HG03175 (cell line): ENCODE measurements around the gene TRDN.
"Not testable (repeated sequence)": the region's sequence is repeated elsewhere in the genome, so short reads cannot be mapped to it uniquely, and the experiment has no call there.

Experiments used
- ATAC-seq: cut with Tn5 transposase; IDR thresholded peaks from one replicate; pipeline ENCODE4 v1.9.1; 2021; ENCODE audit warnings: mild to moderate bottlenecking, moderate library complexity; ENCODE audit not compliant: unreplicated experiment

TRDN gene

GRCh38 chr6:123316733-123317323 lies 319.9 kb downstream of the TRDN start:
- no peak for ATAC-seq

- ATAC-seq = not testable (repeated sequence)
Measured at GRCh38 chr6:123314459-123314858, 322.3 kb downstream of the TRDN start.

- no peak for ATAC-seq
Measured at GRCh38 chr6:123309130-123309529, 327.6 kb downstream of the TRDN start.

GRCh38 chr6:123306334-123306733 lies 330.4 kb downstream of the TRDN start:
- no peak for ATAC-seq

- no peak for ATAC-seq
Measured at GRCh38 chr6:123295672-123296071, 341.1 kb downstream of the TRDN start.

- no peak for ATAC-seq
Measured at GRCh38 chr6:123295181-123295580, 341.6 kb downstream of the TRDN start.

GRCh38 chr6:123288649-123289048 lies 348.1 kb downstream of the TRDN start:
- ATAC-seq = no peak

GRCh38 chr6:123276546-123276980 lies 360.2 kb downstream of the TRDN start:
- no peak for ATAC-seq

- no peak for ATAC-seq
Measured at GRCh38 chr6:123263981-123264380, 372.8 kb downstream of the TRDN start.

- ATAC-seq = no peak
Measured at GRCh38 chr6:123240626-123241025, 396.1 kb downstream of the TRDN start.

- ATAC-seq = no peak
Measured at GRCh38 chr6:123233336-123233735, 403.4 kb downstream of the TRDN start.

- ATAC-seq = not testable (repeated sequence)
Measured at GRCh38 chr6:123227789-123228188, 409.0 kb downstream of the TRDN start.

- ATAC-seq = no peak
Measured at GRCh38 chr6:123226398-123226797, 410.4 kb downstream of the TRDN start.

- ATAC-seq = no peak
Measured at GRCh38 chr6:123224077-123224476, 412.7 kb downstream of the TRDN start.

- ATAC-seq = no peak
Measured at GRCh38 chr6:123223461-123223860, 413.3 kb downstream of the TRDN start.

GRCh38 chr6:123215211-123215610 lies 421.5 kb downstream of the TRDN start:
- ATAC-seq = no peak

- ATAC-seq = no peak
Measured at GRCh38 chr6:123214433-123214832, 422.3 kb downstream of the TRDN start.

- ATAC-seq = no peak
Measured at GRCh38 chr6:123213921-123214320, 422.8 kb downstream of the TRDN start.

- no peak for ATAC-seq
Measured at GRCh38 chr6:123211777-123212545, 424.8 kb downstream of the TRDN start.

GRCh38 chr6:123210645-123211044 lies 426.1 kb downstream of the TRDN start:
- ATAC-seq = no peak

GRCh38 chr6:123207967-123208510 lies 428.7 kb downstream of the TRDN start:
- ATAC-seq = no peak

- ATAC-seq = no peak
Measured at GRCh38 chr6:123203928-123204327, 432.8 kb downstream of the TRDN start.
